ENCODE results near the gene GATA3. TPM values are rescaled to one million over a fixed set of nuclear protein-coding genes. Genes with fewer than 3 reads are reported as not detected.

The GATA3 gene
- total RNA-seq, 1 donor from 2014 or later, result not detected

DNA sequence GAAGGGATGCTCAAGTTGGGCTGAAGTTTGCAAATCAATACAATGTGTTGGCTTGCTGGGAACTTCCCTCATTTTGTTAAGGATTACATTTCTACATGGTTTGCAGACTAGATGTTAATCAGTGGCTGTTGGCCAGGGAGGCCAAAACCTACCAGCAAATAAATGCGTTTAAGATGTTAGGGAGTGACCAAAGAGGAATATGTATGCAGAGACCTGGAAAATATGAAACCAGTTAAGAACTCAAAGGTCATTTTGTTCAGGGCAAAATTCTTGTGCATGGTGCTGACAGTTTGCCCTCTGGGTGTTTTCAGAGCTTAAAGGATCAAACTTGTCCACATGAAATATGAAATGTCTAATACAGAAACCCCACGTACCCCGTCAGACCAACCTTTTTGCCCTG, 30.3 kb downstream of the GATA3 start:
- no peaks in the 10 kb centered on the region for H3K9me3 Mint-ChIP-seq
- Histone ChIP-seq H3K4me1 (peaks cover 10% of the 10 kb centered on the region), H3K79me2 (ENCODE audit: low read depth) (no peaks in the 10 kb centered on the region), H3K9me3 (ENCODE audit: low read depth) (no peaks in the 10 kb centered on the region), H4K20me1 (ENCODE audit: low read depth) (no peaks in the 10 kb centered on the region), H3K4me3 (no peak overlapping the region), H3K36me3 (no peaks in the 10 kb centered on the region), H3K9ac (no peak overlapping the region), H3F3A (ENCODE audit: low read depth) (peaks cover 6% of the 10 kb centered on the region), H3K27ac (no peak overlapping the region), H2AFZ (replicated peaks) (no peak overlapping the region), H3K4me2 (no peak overlapping the region), H3K27me3 (peaks cover 7% of the 10 kb centered on the region)
- DNase-seq (ENCODE audit: low spot score), result no peak
- H3K4me3 Mint-ChIP-seq, result no peak overlapping the region
- no peaks in the 10 kb centered on the region for H3K36me3 Mint-ChIP-seq
- no peak overlapping the region for H3K27ac Mint-ChIP-seq
- H3K4me1 Mint-ChIP-seq, result peaks cover under 1% of the 10 kb centered on the region
- H3K27me3 Mint-ChIP-seq (ENCODE audit: insufficient read depth, low read depth), result peaks cover 10% of the 10 kb centered on the region
- TF ChIP-seq EZH2phosphoT487 (IDR thresholded peaks at IDR 0.05) (no peak), EZH2 (IDR thresholded peaks at IDR 0.05) (no peak)
- TF ChIP-seq, protein P1, sequence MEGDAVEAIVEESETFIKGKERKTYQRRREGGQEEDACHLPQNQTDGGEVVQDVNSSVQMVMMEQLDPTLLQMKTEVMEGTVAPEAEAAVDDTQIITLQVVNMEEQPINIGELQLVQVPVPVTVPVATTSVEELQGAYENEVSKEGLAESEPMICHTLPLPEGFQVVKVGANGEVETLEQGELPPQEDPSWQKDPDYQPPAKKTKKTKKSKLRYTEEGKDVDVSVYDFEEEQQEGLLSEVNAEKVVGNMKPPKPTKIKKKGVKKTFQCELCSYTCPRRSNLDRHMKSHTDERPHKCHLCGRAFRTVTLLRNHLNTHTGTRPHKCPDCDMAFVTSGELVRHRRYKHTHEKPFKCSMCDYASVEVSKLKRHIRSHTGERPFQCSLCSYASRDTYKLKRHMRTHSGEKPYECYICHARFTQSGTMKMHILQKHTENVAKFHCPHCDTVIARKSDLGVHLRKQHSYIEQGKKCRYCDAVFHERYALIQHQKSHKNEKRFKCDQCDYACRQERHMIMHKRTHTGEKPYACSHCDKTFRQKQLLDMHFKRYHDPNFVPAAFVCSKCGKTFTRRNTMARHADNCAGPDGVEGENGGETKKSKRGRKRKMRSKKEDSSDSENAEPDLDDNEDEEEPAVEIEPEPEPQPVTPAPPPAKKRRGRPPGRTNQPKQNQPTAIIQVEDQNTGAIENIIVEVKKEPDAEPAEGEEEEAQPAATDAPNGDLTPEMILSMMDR (IDR thresholded peaks at IDR 0.05), result no peak

DNA sequence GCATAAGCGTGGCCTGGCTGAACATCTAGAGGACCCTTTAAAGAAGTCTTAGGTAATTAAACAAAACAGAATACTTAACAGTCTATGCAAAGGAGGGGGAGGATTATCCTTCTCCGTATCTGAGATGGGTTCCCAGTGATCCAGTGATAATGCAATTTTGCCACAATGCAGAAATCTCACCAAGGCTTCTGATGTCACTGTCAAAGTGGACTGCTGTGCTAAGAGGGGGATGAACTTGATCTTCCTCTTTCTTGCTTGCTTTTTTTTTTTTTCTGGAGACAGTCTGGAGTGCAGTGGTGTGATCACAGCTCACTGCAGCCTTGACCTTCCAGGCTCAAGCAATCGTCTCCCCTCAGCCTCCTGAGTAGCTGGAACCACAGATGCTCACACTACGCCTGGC, 30.8 kb downstream of the GATA3 start:
- Mint-ChIP-seq H3K4me1 (no peaks in the 10 kb centered on the region), H3K4me3 (no peak overlapping the region), H3K27me3 (ENCODE audit: insufficient read depth, low read depth) (peaks cover 10% of the 10 kb centered on the region), H3K27ac (no peak overlapping the region), H3K9me3 (no peaks in the 10 kb centered on the region), H3K36me3 (no peaks in the 10 kb centered on the region)
- Histone ChIP-seq H3K9ac (no peak overlapping the region), H4K20me1 (ENCODE audit: low read depth) (no peaks in the 10 kb centered on the region), H3K36me3 (no peaks in the 10 kb centered on the region), H3F3A (ENCODE audit: low read depth) (peaks cover 4% of the 10 kb centered on the region), H3K27ac (no peak overlapping the region), H2AFZ (replicated peaks) (no peak overlapping the region), H3K79me2 (ENCODE audit: low read depth) (no peaks in the 10 kb centered on the region), H3K4me2 (no peak overlapping the region), H3K4me3 (no peak overlapping the region), H3K9me3 (ENCODE audit: low read depth) (no peaks in the 10 kb centered on the region), H3K27me3 (peaks cover 7% of the 10 kb centered on the region), H3K4me1 (peaks cover 8% of the 10 kb centered on the region)
- TF ChIP-seq, protein P1 (IDR thresholded peaks at IDR 0.05), result no peak
- TF ChIP-seq EZH2 (IDR thresholded peaks at IDR 0.05) (no peak), EZH2phosphoT487 (IDR thresholded peaks at IDR 0.05) (no peak)
- no peak for DNase-seq (ENCODE audit: low spot score)

DNA sequence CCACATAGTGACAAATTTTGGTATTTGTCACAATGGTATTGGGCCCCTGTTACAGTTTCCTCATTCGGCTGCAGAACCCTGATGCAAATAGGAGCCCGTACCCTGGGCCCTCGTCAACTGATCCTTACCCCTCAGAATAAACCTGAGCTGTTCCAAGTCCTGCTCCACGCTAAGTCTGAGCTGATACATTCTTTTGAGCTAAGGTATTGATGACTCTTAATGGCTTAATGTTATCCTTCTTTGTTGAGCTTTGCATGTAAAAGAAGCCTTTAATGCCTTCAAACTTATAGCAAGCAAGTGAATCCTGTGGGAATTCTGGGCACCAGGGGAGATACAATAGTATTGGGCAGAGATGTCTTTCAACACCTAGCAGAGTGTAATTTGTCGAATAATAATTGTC, 31.8 kb downstream of the GATA3 start:
- no peaks in the 10 kb centered on the region for H3K9me3 ChIP-seq (ENCODE audit: low read depth)
- no peaks in the 10 kb centered on the region for H3K79me2 ChIP-seq (ENCODE audit: low read depth)
- no peaks in the 10 kb centered on the region for H4K20me1 ChIP-seq (ENCODE audit: low read depth)
- H3K4me1 ChIP-seq, result peaks cover 8% of the 10 kb centered on the region
- H3K4me2 ChIP-seq, result peak overlapping the region; percentile 25
- peak; percentile 68 for TF ChIP-seq EZH2phosphoT487 (IDR thresholded peaks at IDR 0.05)
- TF ChIP-seq, protein P1 (IDR thresholded peaks at IDR 0.05), result no peak
- no peak overlapping the region for H3K9ac ChIP-seq
- H3K36me3 Mint-ChIP-seq, result no peaks in the 10 kb centered on the region
- H3K4me3 Mint-ChIP-seq, result no peak overlapping the region
- peaks cover 7% of the 10 kb centered on the region for H3K27me3 ChIP-seq
- H3K4me1 Mint-ChIP-seq, result no peaks in the 10 kb centered on the region
- peaks cover 4% of the 10 kb centered on the region for H3F3A ChIP-seq (ENCODE audit: low read depth)
- no peak overlapping the region for H3K4me3 ChIP-seq
- peak; percentile 44 for DNase-seq (ENCODE audit: low spot score)
- H3K27me3 Mint-ChIP-seq (ENCODE audit: insufficient read depth, low read depth), result peaks cover 10% of the 10 kb centered on the region
- no peak overlapping the region for H3K27ac ChIP-seq
- no peaks in the 10 kb centered on the region for H3K36me3 ChIP-seq
- H3K9me3 Mint-ChIP-seq, result no peaks in the 10 kb centered on the region
- H3K27ac Mint-ChIP-seq, result no peak overlapping the region
- no peak overlapping the region for H2AFZ ChIP-seq (replicated peaks)

Data from neural progenitor cell (in vitro differentiated cells).